ENCODE data around the gene PRKCI. TPM values are rescaled to one million over a fixed set of nuclear protein-coding genes. Genes with fewer than 3 reads are reported as not detected.

PRKCI gene
- polyA plus RNA-seq, 2 of the 4 experiments (the other 2 are of a cell fraction) = 19.2 to 52.6 TPM

DNA sequence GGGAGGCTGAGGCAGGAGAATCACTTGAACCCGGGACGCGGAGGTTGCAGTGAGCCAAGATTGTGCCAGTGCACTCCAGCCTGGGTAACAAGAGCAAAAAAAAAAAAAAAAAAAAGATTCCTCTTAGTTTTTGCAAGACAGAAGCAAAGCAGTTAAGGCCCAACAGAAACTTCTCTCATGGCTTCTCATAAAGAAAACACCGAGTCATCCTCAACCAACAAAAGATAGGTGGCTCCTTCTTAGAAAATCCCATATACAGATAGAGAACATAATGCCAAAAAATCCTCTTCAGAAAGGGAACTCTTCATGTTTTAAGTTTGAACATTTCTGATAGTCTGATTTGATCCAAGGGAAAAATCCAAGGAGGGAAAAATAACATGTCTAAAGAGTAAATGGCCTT lies 122.7 kb downstream of the PRKCI start:
- no peaks in the 10 kb centered on the region for H3K9me3 ChIP-seq
- H3K4me2 ChIP-seq = no peak overlapping the region
- no peak overlapping the region for H3K4me3 ChIP-seq
- peak overlapping the region; percentile 2 to 63; a peak in 4 of 6 replicates for H3K27ac ChIP-seq
- 95% methylated on average over 4 of the region's 4 CpGs for WGBS (ENCODE audit: missing lambda C conversion rate)
- DNase-seq (ENCODE audit: low read depth in 1 of 2, low spot score in 1 of 2) (no peak), FAIRE-seq (no peak), ATAC-seq (no peak)
- TF ChIP-seq PBX3 (IDR thresholded peaks at IDR 0.05) (no peak), NFE2L2 (conservative IDR thresholded peaks at IDR 0.05; ENCODE audit: low read length) (0 out of 2 replicates have a peak, but pooled peaks have one; percentile 16), ZC3H11A (IDR thresholded peaks at IDR 0.05) (no peak), REST (IDR thresholded peaks at IDR 0.05) (no peak), RFX5 (IDR thresholded peaks at IDR 0.05) (no peak), MAFK (IDR thresholded peaks at IDR 0.05; ENCODE audit: partially characterized antibody) (peak; percentile 47), HDAC2 (IDR thresholded peaks at IDR 0.05) (no peak), HEYL (CRISPR knock-in tag; IDR thresholded peaks at IDR 0.05) (no peak), FOSL2 (IDR thresholded peaks at IDR 0.05) (no peak), FOSL2 (CRISPR knock-in tag; IDR thresholded peaks at IDR 0.05) (no peak), NR3C1 (IDR thresholded peaks at IDR 0.05) (no peak), NPAS2 (CRISPR knock-in tag; IDR thresholded peaks at IDR 0.05; ENCODE audit: borderline replicate concordance) (no peak), RCOR1 (IDR thresholded peaks at IDR 0.05; ENCODE audit: low read depth, low read length) (no peak)
- POLR2A ChIA-PET = interaction anchor here (1.6 kb wide), 1 partner anchor 11 kb away, joined by 4 read pairs; no protein-coding TSS in a partner anchor
- CTCF ChIA-PET = interaction anchor here (0.6 to 1.3 kb wide), 3 partner anchors 9 to 13 kb away, joined by 3 to 4 read pairs (median 4); partner anchors contain the start of gene SKIL
- H3K4me1 ChIP-seq = peaks cover 19% of the 10 kb centered on the region

GRCh38 chr3:170346481-170347392 lies 124.5 kb downstream of the PRKCI start:
- ChIA-PET CTCF (interaction anchor here (0.8 kb wide), 1 partner anchor 37 kb away, joined by 3 read pairs; no protein-coding TSS in a partner anchor), POLR2A (no interaction called here)
- no peak for FAIRE-seq
- Histone ChIP-seq H3K4me3 (no peak overlapping the region), H3K4me2 (peak overlapping the region; percentile 11; the same call in 1 of the 3 replicates), H3K4me1 (peaks cover 15% of the 10 kb centered on the region), H3K27ac (peak overlapping the region in 1 of 2 experiments; percentile 57; a peak in 3 of 6 replicates), H3K9me3 (no peaks in the 10 kb centered on the region)
- TF ChIP-seq FOSL2 (IDR thresholded peaks at IDR 0.05) (no peak), FOSL2 (CRISPR knock-in tag; IDR thresholded peaks at IDR 0.05) (peak; percentile 36), KDM5A (IDR thresholded peaks at IDR 0.05) (no peak)
- 78% methylated on average over 12 of the region's 12 CpGs for WGBS (ENCODE audit: missing lambda C conversion rate)
- peak; percentile 80 to 86 for ATAC-seq
- DNase-seq (ENCODE audit: low read depth in 1 of 2, low spot score in 1 of 2) = peak; percentile 31 to 59

DNA sequence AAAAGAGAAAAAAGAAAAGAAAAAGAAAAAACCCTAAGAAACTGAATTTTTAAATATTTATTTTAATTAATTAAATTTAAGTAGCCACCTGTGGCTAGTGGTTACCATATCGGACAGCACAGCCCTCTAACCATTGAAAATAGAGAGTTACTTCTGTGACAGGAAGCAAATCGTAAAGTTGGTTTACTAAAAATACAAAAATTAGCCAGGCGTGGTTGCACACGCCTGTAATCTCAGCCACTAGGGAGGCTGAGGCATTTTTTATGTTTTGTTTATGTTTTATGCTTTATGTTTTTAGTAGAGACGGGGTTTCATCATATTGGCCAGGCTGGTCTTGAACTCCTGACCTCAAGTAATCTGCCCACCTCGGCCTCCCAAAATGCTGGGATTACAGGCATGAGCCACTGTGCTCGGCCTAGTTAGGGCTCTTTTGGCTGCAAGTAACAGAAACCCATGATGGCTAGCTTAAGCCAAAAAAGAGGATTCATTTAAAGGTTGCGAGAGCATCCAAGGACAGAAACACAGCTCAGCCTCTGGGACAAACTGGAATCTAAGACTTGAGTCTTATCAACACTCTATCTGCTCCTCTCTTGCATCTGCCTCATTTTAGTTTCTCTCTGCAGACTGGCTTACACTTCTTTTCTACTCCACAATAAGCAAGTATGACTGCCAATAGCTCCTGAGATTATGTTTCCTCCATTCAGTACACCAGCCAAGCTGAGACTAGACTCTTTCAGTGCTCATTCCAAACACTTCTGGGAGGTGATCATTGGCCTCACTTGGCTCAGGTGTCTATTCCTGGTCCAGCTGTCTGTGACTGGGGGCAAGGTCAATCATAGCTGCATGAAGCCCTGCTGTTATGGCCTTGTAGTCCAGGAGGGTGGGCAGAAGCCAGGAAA lies 128.5 kb downstream of the PRKCI start:
- CTCF ChIA-PET = interaction anchor here (0.6 to 1.5 kb wide), 5 partner anchors 19 to 185 kb away, joined by 3 to 5 read pairs (median 4); no protein-coding TSS in a partner anchor
- 87% methylated on average over 8 of the region's 8 CpGs for WGBS (ENCODE audit: missing lambda C conversion rate)
- Histone ChIP-seq H3K4me3 (no peak overlapping the region), H3K9me3 (no peaks in the 10 kb centered on the region), H3K27ac (peak overlapping the region in 1 of 2 experiments; percentile 39; a peak in 3 of 6 replicates), H3K4me2 (no peak overlapping the region), H3K4me1 (peaks cover 30% of the 10 kb centered on the region)
- FAIRE-seq (no peak), DNase-seq (ENCODE audit: low read depth in 1 of 2, low spot score in 1 of 2) (no peak), ATAC-seq (no peak)
- POLR2A ChIA-PET = no interaction called here
- TF ChIP-seq KDM1A (IDR thresholded peaks at IDR 0.05; ENCODE audit: low read depth) = no peak
- TF ChIP-seq JUNB (IDR thresholded peaks at IDR 0.05) = no peak
- no peak for TF ChIP-seq RNF2 (IDR thresholded peaks at IDR 0.05; ENCODE audit: borderline replicate concordance, low read depth)
- TF ChIP-seq EP300 (IDR thresholded peaks at IDR 0.05) = no peak
- TF ChIP-seq CHD4 (IDR thresholded peaks at IDR 0.05; ENCODE audit: borderline replicate concordance) = no peak
- no peak for TF ChIP-seq REST (IDR thresholded peaks at IDR 0.05)
- TF ChIP-seq EHF (CRISPR knock-in tag; IDR thresholded peaks at IDR 0.05) = no peak
- no peak for TF ChIP-seq FOSB (CRISPR knock-in tag; IDR thresholded peaks at IDR 0.05)

Data from A549 (cell line).